Measurements from ENCODE around the gene NMRK1. TPM values are rescaled to one million over a fixed set of nuclear protein-coding genes. Genes with fewer than 3 reads are reported as not detected.

NMRK1 gene
- total RNA-seq, 1 experiment from 2014 or later: 7.8 TPM

DNA sequence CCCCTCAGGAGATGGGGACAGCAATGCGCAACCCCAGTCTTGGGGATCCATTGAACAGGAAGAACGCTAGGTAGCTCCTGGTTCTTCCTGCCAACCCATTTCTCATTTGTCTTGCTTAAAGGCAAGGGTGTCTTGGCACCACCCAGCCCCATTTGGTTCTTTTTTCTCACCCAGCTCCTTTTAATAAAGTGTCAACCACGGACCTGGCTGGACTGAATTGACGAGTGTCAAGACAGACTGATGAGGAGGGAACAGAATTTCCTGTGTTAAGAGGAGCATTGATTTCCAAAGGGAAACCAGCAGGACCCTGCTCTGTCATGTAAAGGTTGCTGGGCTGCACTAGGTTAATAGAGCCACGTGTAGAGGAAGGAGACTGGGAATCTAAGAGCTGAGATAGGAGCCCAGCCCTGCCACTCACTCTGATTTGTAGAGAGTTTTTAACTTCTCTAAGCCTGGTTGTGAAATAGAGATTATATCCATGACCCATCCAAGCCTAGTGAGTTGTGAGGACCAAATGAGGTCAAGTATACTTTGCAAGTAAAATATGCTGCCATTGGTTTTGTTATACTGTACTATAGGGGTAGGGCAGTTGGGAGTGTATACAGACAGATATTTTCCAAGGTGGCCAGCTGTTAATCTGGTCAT, 34.1 kb upstream of the NMRK1 start:
- POLR2A ChIA-PET: no interaction called here
- no peaks in the 10 kb centered on the region for H3K36me3 ChIP-seq (ENCODE audit: control insufficient read depth in 1 of 2, insufficient read depth in 2 of 2, low read length in 2 of 2)
- H3K9ac ChIP-seq (ENCODE audit: low read length): no peak overlapping the region
- CTCF ChIA-PET: no interaction called here
- no peak overlapping the region for H3K27ac ChIP-seq (ENCODE audit: low read depth, low read length)
- intact Hi-C loops (cut with micrococcal nuclease): loop anchor here (2.0 kb wide), 1 partner anchor 19 kb away; no protein-coding TSS in a partner anchor
- no TSS peak for BruUV-seq (replicated peaks)
- H3K9me3 ChIP-seq (ENCODE audit: control insufficient read depth in 1 of 2, insufficient read depth in 1 of 2, low read depth in 1 of 2, low read length in 2 of 2): no peaks in the 10 kb centered on the region
- H3K4me3 ChIP-seq (replicated peaks in 1 of 2; ENCODE audit: low read depth in 1 of 2, low read length in 2 of 2): no peak overlapping the region
- RAD21 ChIA-PET (ENCODE audit: low non-redundant PET in 1 of 2, low total read pairs in 2 of 2, uncharacterized antibody in 2 of 2, unreplicated experiment in 2 of 2): no interaction called here
- no peaks in the 10 kb centered on the region for H3K27me3 ChIP-seq (ENCODE audit: insufficient read depth, low read length)
- no peaks in the 10 kb centered on the region for H3K4me1 ChIP-seq (ENCODE audit: control insufficient read depth in 1 of 2, insufficient read depth in 2 of 2, low read length in 2 of 2)
- H2AFZ ChIP-seq (ENCODE audit: low read depth, low read length, poor library complexity, severe bottlenecking): no peak overlapping the region
- H3K79me2 ChIP-seq (ENCODE audit: insufficient read depth, low read length): no peaks in the 10 kb centered on the region
- DNase-seq (ENCODE audit: low read depth, low spot score) (no peak), ATAC-seq (no peak)
- H3K4me2 ChIP-seq (ENCODE audit: low read length): no peak overlapping the region
- H3K9me2 ChIP-seq (ENCODE audit: insufficient read depth): no peaks in the 10 kb centered on the region; the same call in 1 of the 2 replicates
- TF ChIP-seq, protein P1, sequence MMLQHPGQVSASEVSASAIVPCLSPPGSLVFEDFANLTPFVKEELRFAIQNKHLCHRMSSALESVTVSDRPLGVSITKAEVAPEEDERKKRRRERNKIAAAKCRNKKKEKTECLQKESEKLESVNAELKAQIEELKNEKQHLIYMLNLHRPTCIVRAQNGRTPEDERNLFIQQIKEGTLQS (IDR thresholded peaks at IDR 0.05): no peak
- TF ChIP-seq EZH2 (IDR thresholded peaks at IDR 0.05): no peak
- no peak for TF ChIP-seq POLR2AphosphoS5 (IDR thresholded peaks at IDR 0.05; ENCODE audit: low read depth, low read length)
- TF ChIP-seq, protein P2, sequence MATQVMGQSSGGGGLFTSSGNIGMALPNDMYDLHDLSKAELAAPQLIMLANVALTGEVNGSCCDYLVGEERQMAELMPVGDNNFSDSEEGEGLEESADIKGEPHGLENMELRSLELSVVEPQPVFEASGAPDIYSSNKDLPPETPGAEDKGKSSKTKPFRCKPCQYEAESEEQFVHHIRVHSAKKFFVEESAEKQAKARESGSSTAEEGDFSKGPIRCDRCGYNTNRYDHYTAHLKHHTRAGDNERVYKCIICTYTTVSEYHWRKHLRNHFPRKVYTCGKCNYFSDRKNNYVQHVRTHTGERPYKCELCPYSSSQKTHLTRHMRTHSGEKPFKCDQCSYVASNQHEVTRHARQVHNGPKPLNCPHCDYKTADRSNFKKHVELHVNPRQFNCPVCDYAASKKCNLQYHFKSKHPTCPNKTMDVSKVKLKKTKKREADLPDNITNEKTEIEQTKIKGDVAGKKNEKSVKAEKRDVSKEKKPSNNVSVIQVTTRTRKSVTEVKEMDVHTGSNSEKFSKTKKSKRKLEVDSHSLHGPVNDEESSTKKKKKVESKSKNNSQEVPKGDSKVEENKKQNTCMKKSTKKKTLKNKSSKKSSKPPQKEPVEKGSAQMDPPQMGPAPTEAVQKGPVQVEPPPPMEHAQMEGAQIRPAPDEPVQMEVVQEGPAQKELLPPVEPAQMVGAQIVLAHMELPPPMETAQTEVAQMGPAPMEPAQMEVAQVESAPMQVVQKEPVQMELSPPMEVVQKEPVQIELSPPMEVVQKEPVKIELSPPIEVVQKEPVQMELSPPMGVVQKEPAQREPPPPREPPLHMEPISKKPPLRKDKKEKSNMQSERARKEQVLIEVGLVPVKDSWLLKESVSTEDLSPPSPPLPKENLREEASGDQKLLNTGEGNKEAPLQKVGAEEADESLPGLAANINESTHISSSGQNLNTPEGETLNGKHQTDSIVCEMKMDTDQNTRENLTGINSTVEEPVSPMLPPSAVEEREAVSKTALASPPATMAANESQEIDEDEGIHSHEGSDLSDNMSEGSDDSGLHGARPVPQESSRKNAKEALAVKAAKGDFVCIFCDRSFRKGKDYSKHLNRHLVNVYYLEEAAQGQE (IDR thresholded peaks at IDR 0.05; ENCODE audit: low read depth): no peak
- TF ChIP-seq FOSL1 (IDR thresholded peaks at IDR 0.05; ENCODE audit: low read depth): no peak
- no peak for TF ChIP-seq POLR2A (IDR thresholded peaks at IDR 0.05; ENCODE audit: borderline replicate concordance, extremely low read depth, insufficient read depth, insufficient read length)
- TF ChIP-seq, protein P3, sequence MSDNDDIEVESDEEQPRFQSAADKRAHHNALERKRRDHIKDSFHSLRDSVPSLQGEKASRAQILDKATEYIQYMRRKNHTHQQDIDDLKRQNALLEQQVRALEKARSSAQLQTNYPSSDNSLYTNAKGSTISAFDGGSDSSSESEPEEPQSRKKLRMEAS (IDR thresholded peaks at IDR 0.05): no peak
- TF ChIP-seq TCF7L2 (IDR thresholded peaks at IDR 0.05; ENCODE audit: borderline replicate concordance, extremely low read depth, insufficient read depth, insufficient read length): no peak
- TF ChIP-seq ZFX (IDR thresholded peaks at IDR 0.05): no peak
- no peaks in the 10 kb centered on the region for H4K20me1 ChIP-seq (ENCODE audit: insufficient read depth)

Measured in HCT116 (cell line).